Activated CD4-positive, alpha-beta T cell treated with anti-CD3 and anti-CD28 coated beads for 24 hours (primary cell): ENCODE measurements around the gene DDT.
"Not testable (repeated sequence)": the region's sequence is repeated elsewhere in the genome, so short reads cannot be mapped to it uniquely, and the experiment has no call there.

Experiments
- DNase-seq, 2 donors: peaks; one replicate each; pipeline ENCODE4 v3.0.0-alpha.2; 2020; ENCODE audit warnings: low read depth in 2 of 2

The DDT gene

DNA sequence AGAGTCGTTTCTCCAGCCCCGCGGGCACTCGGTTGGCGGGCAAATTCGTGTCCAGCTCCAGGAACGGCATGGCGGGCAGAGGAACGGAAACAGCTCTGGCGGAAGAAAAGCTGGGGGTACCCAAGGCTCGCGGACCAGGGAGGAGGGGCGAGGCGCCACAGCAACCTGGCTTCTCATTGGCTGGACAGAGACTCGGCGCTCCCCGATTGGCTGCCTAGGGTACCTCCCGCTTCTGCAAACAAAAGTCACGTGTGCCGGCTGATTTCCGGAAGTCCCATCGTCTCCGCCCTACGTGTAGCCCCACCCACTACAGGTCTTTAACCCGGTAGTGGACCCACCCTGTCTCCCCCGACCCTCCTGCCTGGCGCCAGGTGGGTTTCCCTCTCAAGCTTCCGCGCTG is at the start of gene DDT:
TSS of gene DDT (minus strand) at position 97 of the 400 bp plus-strand sequence. CDS start at position 70, 27 bp downstream.
- not testable (repeated sequence) for DNase-seq

DNA sequence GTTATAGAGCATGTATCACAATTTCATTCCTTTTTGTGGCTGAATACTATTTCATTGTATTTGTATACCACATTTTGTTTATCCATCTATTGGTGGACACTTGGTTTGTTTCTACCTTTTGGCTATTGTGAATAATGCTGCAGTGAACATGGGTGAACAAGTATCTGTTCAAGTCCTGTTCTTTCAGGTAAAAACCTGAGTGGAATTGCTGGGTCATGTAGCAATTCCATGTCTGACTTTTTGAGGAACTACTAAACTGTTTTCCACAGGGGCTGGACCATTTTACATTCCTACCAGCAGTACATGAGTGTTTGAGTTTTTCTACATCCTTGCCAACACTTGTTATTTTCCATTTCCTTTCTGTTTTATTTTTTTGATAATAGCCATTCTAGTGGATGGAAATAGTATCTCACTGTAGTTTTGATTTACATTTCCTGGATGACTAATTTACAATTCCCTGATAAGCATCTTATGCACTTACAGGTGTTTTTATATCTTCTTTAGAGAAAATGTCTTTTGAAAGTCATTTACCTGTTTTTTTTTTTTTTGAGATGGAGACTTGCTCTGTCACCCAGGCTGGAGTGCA is 49.1 kb upstream of the DDT start:
- DNase-seq = no peak

DNA sequence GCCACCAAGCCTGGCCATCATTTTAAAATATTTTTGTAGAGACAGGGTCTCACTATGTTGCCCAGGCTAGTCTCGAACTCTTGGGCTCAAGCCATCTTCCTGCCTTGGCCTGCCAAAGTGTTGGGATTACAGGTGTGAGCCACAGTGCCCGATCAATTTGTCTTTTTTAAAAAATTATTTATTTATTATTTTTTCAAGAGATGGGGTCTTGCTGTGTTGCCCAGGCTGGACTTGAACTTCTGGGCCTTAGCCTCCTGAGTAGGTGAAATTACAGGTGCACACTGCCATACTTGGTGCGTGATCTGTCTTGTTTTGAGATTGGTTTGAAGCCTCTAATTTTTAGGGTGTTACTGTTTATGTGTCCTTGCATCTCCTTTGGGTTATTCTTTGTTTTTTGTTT is 47.1 kb upstream of the DDT start:
- no peak for DNase-seq

DNA sequence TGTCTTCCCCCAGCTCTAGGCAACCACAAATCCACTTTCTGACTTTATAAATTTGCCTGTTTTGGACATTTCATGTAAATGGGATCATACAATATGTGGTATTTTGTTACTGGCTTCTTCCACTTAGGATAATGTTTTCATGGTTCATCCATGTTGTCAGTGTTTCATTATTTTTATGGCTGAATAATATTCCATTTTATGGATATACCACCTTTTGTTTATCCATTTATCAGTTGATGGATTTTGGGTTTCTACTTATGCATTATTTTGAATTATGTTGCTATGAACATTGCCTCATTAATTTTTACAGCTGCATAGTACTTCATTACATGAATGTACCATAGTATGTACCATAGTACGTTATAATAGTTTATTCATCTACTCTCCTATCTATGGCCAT is 41.9 kb upstream of the DDT start:
- DNase-seq = no peak

DNA sequence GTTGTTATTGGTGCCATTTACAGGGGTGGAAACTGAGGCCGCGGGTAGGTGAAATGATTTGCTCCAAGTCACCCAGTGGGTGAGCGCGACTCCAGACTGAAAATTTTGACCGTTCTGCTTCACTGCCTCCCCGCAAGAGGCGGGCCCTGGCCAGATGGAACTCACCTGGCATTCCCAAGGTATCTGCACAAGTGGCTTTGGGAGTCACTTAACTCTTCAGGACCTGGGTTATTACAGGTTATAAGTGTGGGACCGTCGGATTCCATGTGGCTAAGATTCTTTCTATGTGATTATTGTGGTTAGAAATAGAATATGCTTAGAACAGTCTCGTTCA is 37.5 kb upstream of the DDT start:
- DNase-seq = no peak

DNA sequence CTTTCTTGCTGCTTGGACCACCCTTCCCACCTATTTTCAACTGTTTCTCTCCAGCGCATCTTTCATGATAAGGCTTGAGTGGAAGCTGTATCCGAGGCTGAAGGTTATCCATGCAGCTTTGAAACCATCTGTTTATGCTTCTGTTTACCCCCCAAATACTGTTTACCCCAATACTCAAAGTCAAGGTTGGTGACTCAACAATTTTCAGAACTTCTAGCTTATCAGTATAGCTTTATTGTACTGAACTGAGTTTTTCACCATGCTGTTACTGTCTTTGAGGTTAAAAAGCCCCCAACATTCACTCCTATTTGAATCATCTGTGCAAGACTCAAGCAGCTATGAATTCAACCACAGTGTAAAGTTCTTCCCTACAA is 35.8 kb upstream of the DDT start:
- no peak for DNase-seq

DNA sequence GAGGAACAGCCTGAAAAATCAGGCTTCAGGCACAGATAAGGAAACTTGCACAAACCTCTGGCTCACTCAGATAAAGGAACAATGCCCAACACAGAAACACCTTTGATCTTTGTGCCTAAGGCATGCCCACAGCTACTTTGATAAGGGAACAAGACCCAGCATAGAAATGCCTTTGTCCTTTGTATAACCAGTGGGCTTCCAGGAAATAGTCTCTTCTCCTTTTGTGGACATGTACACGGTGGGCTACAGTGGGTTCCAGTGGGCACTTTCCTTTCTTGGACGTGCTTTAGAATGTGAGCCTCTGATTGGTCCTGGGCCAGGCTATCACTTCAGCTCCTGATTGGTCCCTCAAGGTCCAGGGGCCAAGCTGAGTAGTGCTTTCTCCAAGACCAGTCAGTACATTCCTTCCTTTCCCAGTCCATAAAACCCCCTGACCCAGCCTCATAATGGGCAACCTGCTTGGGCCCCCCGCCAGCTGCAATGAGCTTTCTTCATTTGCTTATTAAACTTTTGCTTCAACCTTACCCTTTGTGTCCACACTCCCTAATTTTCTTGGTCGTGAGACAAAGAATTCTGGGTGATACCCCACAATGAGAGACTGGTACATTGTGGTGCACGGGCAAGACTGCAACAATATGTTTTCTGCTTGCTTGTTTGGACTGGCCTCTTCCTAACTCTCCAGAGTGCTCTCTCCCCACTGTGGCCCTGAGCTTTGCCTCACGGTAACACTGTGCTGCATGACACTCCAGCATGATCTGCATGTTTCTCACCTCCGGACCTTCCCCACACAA is 35.2 kb upstream of the DDT start:
- DNase-seq = no peak

DNA sequence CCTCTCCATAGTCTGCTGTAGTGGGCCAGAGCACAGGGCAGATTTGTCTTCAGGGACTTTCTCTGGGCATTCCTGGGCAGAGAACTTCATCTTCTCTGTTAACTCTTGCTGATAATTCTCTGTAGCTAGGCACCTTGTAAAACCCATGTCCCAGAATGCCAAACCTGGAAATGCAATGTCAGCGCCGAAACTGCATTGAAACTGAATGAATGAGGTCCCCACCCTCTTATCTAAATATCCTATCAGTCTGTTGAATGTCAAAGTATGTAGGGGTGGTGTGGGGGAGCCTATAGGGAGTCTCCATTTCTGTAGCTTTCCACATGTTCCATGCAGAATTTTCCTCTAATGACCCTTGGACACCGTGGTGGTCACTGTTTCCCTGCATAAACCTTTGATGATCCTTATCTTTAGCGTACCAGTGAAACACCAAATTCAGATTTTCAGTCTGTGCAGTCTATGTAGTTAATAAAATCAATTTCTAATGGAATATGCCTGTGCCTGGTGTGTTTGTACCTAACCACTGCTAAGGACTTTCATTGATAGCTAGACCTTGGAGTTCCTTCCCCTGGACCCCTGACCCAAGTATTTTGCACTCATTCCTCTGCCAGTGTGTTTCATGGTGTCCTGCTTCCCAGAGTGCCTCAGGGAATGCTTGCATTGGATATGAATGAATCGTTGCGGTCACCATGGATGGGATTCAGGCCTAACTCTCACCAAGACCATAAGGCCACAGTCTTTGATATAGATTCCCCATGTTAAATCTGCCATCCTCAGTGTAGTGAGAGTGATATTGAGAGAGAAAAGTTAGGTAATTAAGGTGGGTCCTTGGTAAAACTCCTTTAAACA is 34.4 kb upstream of the DDT start:
- no peak for DNase-seq

DNA sequence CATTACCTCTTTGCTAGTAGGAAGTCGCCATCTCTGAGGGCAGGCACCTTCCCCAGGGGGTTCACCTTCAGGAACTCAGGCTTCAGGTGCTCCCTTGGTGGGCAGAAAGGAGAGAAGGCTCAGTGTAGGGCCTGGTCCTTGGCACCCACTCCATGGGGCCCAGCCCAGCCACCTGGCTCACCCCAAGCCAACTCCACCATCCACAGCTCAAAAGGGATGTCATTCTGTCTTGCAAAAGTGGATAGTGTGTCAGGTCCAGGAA is 33.7 kb upstream of the DDT start:
- DNase-seq = no peak

DNA sequence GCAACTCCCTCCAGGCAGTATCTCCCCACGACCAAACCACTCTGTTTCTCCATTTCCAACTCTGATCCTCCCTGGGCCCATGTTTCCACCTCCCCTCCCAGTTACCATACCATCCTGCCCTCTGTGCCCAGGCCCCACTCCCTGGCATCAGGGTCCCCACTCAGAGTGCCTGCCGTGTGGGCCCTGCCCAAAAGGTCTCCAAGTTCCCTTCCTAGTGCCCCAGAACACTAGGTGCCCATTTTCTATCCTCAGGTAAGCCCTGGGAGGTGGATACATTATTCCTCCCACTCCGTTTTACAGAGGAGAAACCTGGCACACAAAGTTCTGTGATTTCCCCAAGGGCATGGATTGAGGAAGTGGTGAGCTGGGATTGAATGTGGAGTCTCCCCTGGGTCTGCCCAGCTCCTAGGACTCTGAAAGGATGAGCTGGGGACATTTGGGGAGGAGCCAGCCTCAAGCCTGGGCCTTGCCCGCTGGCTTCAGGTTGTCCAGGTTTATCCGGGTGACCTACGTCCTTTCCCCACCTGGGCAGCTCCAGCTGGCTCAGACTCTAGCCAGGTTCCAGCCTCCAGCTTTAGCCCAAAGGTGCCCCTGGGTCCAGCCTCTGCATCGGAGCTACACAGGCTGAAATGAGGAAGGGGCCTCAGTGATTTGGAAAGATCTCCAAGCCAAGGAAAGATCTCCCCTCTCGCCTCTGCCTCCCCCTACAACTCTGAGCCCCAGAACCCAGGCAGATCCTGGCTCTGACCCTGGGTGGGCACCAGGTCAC is 33.2 kb upstream of the DDT start:
- no peak for DNase-seq

DNA sequence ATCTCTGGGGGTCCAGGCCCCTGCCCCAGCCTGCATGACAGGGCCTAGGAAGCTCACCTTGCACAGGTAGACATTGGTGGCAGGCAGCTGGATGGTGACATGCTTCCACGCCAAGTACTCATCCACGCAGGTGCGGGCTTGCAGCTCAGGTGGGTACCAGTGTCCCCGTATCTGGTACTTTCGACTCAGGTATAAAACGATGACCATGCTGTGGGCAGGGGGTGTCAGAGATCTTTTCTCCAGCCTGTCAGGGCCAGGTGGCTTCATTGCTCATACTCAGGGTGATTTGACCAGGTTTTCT is 32.6 kb upstream of the DDT start:
- DNase-seq = no peak

DNA sequence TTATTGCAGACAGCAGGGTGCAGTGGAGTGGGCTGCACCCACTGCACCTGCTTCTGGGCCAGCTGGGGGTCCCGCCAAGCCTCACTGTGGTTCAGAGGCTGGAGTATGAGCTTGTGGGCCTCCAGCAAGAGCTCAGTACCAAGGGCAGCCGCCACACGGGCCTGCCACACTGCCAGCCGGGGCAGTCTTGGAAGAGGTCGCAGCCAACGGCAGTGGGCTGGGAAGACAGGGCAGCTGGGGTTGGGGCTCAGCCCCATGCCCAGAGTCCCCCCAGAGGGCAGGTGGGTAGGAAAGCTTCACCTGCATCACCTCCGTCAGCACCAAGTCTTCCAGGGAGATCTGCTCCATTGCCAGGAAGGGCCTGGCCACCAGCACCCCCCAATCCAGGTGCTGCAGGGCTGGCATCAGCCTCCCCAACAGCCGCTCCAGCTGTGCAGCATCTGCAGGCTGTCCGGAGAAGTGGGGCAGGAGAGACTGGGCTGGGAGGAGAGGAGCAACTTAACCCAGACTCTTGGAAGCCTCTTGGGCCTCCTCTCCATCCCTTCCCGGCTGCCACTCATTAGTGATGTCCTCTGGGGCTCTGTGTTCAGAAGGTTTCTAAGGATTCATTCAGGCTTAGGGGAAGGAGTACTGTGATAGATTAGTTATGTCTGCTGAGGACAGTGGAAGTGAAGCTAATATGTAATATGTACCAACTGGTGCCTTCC is 32.1 kb upstream of the DDT start:
- DNase-seq = no peak

DNA sequence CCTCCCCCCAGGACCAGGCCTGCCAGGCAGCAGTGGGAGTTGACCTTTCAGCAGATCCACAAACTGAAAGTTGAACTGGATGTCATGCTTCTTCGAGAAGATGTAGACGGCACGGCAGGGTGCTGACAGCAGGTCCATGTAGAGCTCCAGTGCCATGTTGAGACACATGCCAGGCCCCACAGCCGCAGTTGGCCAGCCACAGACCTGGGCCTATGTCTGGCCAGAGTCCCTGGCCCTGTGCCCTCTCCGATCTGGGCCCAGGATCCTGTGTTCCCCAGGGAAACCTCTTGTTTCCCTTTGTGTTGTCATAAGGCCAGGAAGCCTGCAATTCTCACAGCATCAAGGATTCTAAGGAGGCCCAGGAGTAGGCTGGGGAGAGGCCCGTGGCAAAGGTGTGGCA is 31.0 kb upstream of the DDT start, which contains the start of gene GSTT4:
TSS of gene GSTT4 (minus strand) at position 253 of the 400 bp plus-strand sequence. CDS start at position 156, 97 bp downstream.
- DNase-seq = no peak

DNA sequence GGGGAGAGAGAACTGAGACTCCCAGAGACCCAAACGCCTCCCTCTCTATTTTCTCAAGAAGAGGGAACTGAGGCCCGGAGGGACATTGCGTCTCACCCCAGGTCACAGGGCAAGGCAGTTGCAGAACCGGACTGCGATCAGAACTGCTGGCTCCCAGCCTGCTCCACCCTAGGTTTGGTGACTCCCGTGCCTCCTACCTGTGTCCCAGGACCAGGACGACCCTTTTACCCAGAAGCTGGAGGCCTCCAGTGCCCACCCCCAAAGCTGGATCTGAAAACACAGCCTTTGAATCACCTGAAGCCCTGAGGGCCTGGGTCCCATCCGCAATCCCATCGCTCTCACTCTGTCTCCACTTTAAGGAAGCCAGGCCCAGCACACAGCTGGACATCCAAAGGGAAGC is 29.6 kb upstream of the DDT start:
- no peak for DNase-seq

DNA sequence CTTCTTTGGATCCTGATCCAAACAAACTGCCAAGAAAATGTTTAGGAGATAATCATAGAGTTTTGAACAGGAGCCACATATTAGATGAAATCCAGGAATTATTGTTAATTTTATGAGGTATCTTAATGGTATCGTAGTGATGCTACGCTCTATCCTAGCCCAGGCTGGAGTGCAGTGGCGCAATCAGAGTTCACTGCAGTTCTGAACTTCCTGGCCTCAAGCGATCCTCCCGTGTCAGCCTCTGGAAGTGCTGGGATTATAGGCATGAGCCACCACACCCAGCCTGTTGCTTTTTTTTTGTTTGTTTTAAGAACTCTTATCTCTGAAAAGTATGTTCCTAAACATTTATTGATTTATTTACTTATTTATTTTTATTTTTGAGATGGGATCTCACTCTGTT is 28.6 kb upstream of the DDT start:
- DNase-seq = no peak

DNA sequence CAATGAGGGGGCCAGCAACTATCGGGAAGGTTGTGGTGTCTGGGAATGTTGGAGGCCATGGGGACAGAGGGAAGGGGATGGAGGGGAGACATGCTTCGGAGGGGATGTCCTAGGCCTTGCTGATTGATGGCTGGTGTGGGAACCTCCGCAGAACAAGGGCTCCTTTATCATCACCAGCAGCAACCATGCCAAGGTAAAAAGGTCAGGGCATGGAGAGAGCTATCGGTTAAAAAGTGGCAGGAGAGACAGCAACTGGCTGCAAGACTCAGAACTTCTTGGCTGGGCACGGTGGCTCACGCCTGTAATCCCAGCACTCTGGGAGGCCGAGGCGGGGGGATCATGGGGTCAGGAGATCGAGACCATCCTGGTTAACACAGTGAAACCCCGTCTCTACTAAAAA is 28.0 kb upstream of the DDT start:
- no peak for DNase-seq

DNA sequence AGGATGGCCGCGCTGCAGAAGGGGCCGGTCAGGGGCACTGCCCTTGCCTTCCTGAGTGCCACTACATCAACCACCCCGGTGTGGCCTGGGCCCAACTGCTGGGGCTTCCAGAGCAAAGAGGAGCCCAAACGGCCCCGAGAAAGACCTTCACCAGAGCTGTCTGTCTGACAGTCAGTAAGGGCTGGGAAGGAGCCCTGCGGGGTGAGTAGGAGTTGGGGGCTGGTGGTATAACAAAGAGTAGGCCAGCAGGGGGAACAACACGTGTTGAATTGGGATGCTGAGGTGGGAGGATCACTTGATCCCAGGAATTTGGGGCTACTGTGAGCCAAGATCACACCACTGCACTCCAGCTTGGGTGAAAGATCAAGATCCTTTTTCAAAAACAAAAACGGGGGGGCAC is 27.1 kb upstream of the DDT start:
- no peak for DNase-seq

DNA sequence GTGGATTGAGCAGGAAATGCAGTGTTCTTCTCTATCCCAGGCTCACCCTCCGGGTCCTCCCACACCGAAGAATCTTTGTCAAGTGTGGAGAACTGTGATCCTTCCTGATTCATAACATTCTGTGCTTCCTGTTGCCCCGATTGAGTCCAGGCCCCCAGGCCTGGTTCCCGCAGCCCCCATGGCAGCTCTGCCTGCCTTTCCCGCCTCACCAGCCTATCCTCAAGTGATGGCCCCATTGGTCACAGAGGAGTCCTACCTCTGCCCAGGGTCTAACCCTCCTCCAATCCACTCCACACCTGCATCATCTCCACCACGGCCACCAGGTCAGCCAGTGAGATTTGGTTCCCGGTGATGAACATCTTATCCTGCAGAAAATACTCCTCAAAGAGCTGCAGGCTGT is 25.5 kb upstream of the DDT start:
- not testable (repeated sequence) for DNase-seq

DNA sequence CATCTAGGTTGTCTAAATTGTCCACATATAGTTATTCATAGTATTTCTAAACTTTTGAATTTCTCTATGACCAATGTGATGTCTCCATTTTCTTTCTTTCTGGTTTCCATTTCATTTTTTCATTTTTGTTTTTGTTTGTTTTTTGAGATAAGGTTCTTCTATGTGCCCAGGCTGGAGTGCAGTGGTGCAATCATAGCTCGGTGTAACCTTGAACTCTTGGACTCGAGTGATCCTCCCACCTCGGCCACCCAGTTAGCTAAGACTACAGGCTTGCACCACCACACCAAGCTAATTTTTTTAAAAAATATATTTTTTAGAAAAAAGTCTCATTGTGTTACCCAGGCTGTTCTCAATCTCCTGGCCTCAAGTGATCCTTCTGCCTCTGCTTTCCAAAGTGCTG is 22.9 kb upstream of the DDT start:
- no peak for DNase-seq

DNA sequence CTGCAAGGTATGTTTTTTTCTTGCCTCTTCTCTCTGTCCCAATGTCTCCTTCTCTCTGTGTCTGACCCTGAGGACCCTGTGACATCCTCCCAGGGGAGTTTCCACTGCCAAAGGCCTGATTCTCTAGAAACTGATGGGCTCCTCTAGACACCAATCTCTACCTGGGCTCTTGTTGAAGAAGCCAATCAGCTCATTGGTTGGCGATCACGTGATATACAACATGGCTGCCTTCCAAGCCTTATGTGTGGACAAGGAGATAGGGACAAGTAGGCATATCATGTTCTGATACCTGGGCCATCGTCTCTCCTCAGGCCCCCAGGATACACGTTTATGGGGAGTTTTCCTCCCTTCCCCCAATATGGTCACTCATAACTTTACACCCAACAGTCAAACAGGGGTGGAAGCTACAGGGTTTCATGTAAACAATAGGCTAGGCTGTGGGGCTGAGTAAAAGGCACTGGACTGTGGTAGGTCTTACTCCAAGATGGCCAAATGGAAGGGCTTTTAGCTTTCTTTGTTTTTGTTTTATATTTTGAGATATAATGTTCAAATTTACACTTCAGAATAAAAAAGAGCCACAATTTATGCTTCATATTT is 19.4 kb upstream of the DDT start:
- DNase-seq = not testable (repeated sequence)

DNA sequence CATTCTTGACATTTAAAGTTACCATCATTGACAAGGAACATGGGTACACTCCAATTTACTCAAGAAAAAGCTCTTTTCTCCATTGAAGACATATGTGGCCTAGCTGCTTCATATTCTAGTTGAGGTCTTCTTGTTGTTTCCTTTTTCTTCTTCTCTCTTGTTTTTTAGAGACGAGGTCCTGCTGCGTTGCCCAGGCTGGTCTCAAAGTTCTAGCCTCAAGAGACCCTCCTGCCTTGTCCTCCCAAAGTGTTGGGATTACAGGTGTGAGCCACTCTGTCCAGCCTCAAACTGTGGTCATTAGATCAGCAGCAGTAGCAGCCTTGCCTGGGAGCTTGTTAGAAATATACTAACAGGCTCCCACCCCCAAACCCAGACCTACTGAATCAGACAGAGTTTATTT is 18.8 kb upstream of the DDT start:
- DNase-seq = not testable (repeated sequence)
